ENCODE measurements around the gene ALDOB.
"Not testable (repeated sequence)": the region's sequence is repeated elsewhere in the genome, so short reads cannot be mapped to it uniquely, and the experiment has no call there.

The ALDOB gene

DNA sequence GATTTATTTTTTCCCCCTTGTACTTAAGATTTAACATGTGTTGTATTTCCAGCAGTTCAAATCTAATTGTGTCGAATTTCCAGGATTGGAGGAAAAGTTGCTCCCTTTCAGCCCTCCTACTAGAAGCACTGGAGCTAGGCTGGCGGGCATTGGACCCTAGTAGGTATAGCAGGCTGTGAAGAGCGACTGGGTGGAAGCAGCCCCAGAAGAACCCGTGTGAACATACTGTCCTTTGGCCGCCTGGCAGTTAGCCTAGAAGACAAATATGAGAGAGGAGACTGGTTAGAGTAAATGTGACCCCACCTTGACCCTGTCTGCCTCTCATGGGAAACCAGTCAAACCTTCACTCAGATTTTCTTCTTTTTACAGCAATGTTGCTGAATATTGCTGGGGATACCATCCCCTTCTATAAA is 13.9 kb downstream of the ALDOB start:
- DNase-seq = no peak

DNA sequence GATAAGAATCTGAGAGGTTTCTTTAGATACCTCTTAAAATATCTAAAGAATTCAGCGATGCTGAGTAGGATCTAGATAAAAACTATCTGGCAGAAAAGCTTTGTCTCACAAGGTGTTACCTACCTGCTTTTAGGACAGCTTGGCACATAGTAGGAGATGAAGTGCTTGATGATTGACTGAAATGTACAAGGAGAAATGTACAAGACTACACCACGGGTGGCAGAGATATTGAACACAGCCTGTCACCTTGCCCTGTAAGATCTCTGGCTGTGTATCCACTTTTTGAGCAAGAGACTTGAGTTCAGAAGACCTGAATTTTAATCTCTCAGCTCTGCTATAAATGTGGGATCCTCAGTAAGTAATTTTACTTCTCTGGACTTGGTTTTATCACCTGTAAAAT is 15.7 kb downstream of the ALDOB start:
- DNase-seq = no peak

DNA sequence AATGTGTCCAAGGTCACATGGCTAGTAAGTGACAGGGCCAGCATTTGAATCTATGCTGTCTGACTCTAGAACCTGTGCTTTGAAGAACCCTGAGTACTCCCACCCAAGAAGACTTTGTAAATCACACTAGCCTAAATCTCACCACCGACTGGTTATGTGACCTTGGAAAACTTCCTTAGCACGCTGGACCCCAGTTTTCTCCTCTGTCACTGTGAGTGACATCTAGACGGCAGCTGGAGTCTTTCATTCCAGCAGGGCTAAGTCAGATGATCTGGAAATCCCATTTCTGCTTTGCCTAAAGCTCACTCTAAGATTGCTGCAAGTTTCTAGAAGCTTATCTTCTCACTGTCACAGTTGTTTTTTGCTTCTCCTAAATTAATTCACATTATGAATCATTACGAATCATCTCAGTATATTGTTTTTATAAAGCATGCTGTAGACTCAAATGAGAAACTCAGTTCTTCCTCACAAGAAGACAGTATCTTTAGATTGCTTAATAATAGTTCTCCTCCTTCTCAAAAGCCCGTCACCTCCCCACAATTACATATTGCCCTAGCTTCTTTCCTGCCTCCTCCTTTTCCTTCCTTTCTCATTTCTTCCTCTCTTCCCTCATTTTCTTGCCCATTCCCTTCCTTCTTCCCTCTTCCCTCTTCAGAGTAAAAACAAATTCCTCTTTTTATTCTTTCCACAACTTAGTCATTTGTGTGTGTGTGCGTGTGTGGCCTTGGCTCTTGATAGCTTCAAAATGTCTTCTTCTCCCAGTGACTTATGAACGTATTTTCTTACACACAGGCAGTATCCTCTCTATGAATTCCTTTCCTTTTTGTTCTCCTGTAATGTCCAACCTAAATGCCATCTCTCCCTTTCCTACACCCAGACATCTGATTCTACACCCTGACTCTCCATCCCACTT is 16.8 kb downstream of the ALDOB start:
- DNase-seq = no peak

DNA sequence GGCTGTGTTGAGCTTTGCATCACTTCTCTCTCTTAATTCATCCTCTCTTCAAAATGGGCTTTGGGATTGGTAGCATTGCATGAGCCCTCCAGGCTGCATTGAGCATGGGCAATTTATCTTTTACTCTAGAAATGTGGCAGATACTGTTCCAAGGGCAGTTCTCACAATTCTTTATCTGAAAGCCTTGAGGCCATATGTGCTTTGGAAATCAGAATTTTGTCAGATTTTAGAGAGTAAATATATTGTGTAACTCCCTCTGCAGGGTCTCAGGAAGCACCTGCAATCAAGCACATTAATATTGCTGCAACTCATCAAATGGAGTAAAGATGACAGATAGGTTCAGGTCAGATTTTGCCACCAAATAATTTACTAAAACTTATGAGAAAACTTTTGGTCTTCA is 17.6 kb downstream of the ALDOB start:
- DNase-seq = no peak

DNA sequence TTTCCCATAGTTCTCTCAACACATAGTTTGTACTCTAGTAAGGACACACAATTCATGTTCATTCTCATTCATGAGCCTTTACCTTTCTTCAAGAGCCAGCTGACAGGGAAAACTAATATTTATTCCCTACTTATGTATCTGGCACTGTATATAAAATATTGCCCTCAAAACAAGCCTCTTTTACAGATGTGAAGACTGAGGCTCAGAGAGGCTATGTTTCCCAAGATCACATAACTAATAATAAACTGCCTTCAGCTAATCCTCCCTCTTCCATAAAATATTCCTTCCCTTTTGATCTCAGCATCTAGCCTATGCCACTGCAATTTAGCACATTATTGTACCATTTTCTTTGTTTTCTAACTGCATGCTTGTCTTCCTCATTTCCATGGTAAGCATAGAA is 18.2 kb downstream of the ALDOB start:
- DNase-seq = no peak

DNA sequence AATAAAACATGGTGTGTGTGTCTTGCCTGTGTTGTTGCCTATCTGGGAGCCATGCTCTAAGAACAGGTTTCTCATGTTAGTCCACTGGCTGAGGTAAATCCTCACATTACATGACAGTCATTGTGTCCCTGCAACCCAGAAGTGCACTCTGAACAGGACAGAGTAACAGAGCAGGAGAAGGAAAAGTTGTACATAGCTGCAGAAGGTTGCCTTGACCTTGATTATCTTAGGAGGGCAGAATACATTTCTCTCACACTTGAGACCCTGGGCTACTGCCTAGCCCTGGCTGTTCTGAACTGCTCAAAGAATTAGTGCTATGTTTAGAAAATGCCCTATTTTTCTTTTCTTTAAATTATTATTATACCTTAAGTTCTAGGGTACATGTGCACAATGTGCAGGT is 20.0 kb downstream of the ALDOB start:
- no peak for DNase-seq

DNA sequence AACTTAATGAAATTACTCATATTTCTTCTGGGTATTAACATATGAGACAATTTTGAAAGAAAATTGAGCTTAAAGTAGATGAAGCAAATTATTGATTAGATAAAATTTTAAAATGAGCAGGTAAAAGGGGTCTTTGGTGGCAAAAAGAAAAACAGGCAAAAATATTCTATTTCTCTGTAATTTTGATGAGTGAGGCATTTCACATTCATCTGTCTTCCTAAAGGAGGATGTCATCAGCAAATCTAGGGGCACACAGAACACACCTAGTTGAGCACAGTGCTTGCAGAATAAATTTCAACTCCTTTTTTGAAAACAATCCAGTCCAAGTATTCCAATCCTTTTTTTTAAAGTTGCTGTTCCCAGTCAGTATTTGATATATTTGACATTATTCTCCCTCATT is 20.7 kb downstream of the ALDOB start:
- DNase-seq = no peak

DNA sequence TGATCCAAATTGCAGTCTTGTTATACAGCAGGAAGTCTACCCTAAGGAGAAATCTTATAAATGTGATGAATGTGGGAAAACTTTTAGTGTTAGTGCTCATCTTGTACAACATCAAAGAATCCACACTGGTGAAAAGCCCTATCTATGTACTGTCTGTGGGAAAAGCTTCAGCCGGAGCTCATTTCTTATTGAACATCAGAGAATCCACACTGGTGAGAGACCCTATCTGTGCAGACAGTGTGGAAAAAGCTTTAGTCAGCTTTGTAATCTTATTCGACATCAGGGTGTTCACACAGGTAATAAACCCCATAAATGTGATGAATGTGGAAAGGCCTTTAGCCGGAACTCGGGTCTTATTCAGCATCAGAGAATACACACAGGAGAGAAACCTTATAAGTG is 26.5 kb downstream of the ALDOB start:
- DNase-seq = no peak

DNA sequence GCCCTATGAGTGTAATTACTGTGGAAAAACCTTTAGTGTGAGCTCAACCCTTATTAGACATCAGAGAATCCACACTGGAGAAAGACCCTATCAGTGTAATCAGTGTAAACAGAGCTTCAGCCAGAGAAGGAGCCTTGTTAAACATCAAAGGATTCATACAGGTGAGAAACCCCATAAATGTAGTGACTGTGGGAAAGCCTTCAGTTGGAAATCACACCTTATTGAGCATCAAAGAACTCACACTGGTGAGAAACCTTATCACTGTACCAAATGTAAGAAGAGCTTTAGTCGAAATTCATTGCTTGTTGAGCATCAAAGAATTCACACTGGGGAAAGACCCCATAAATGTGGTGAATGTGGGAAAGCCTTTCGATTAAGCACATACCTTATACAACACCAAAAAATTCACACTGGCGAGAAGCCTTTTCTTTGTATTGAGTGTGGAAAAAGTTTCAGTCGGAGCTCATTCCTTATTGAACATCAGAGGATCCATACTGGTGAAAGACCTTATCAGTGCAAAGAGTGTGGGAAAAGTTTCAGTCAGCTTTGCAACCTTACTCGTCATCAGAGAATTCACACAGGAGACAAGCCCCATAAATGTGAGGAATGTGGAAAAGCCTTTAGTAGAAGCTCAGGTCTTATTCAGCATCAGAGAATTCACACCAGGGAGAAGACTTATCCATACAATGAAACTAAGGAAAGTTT is 27.0 kb downstream of the ALDOB start:
- no peak for DNase-seq

DNA sequence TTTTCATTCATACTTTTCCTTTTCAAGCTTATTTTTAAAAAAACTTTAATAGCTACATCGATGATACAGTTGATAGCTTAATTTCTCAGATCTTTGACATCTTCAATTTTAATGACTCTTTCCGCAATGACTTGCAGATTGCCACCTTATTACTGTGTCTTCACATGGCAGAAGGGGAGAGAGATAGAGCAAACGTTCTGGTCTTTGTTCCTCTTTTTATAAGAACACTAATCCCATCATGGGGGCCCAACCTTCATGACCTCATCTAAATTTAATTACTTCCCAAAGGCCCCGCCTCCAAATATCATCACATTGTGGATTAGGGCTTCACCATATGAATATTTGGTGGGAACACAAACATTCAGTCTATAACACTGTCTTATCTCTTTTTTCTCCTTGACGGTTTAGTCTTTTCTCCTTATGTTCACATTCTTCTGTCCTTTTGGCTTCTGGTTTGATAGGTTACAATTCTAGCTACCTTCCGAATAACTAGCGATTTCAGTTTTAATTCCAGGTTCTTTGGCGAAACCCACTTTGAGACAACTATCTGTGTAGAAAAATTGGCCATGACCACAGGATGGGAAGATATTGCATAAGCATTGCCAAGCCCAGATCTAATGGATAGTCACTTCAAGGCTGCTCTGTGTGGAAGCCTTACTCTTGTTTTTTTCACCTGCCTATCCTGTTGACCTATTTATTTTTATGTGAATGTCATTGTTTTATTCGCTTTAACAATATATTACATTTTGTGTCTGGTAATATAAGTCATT is 31.9 kb downstream of the ALDOB start:
- DNase-seq = no peak

DNA sequence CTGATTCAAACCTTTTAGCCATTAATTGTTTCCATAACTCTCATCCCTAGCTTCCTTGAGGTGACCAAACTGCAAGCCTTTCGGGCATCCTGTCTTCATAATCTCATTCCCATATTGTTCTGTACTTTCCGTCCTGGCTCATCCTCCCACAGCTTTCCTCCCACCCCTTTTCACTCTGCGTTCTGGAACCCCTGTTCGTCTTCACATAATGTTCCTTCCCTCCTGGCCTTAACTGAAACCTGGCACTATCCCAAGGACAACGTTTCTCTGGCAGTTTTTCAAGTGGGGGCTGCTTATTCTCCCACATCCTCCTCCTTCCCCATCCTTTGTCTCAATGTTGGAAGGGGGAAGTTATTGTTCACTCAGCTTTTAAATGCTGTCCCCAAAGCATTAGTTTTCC is 35.5 kb downstream of the ALDOB start:
- DNase-seq = peak in 1 of 14 donors; percentile 1

DNA sequence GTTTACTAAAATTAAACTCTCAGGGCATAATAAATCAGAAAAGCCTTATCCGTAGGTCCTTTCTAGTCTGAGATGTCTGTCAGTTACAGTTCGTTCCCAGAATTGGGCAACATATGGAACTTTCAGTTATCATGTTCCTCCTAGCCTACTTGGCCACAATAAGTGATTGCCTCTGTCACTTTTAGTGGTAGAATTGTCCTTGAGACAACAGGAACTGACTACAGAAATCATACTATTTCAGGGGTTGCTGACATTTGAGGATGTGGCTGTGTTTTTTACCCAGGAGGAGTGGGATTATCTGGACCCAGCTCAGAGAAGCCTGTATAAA is 36.0 kb downstream of the ALDOB start:
- DNase-seq = no peak

DNA sequence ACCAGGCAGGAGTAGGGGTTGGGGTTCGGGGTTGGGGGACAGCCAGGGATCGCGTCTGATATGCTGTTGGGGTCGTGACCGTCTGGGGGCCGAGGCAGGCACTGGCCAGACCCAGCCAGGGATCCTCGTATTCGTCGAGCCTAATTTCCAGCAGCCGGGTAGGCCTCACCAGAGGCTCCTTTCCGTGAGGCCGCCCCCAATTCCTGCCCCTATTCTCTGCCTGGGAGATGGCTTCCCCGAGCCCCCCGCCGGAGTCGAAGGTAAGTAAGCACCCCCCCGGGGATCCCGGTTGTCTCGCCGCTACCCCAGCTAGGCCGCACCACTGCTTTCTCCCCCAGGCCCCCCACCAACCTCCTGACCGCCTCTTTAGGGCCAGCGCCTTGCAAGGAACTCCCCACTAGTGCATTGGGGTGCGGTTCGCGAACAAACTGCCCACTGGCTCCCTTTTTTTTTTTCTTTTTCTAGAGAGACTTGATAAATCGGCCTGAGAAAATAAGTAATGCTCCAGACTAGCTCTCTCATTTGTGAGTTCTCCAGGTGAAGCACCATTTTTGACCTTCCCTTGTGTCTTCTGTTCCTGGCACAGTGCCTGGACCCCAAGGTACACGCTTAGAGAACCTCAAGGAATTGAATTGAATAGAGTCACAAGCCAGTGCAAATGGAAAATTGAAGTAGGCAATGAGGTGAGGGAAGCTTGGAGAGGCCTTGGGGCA is 36.5 kb downstream of the ALDOB start:
- DNase-seq = peak in 1 of 14 donors; percentile 34

DNA sequence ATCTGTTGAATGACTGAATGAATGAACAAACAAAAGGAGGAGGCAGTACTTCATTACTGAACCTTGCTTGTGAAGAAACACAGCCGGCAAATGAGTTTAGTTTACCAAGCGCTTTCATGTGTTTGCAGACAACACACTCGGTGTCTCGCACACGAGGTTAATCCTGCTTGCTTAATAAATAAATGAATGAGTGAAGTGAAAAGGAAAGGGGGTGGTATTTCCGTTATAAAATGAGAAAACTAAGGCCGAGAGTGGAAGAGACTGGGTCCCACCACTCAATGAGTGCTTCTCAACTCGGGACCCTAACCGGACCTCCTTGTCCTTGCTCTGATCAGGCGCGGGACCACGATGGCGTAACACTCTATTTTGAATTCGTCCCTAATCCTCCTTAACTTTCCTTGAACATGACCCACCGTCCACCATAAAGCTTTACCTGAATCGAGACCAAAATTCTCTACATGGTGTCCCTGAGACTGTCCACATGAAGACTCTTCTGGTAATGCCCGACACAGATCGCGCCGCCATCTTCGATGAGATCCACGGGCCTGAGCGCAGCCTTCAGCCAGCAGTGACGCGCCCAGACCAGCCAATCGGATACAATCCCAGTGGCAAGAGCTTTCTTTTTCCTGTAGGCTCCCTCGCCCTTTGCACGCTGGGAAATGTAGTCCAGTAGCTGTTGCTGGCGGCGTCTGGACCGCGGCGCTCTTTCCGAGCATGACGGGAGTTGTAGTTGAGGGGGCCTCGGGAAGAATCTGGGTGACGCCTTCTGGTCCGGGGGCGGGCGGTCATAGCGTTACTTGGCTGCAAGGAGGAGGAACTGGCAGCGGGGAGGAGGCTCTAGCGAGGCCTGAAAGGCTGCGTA is 37.3 kb downstream of the ALDOB start, which contains the start of the genes MRPL50 and ZNF189:
MRPL50 (minus strand) TSS at position 551 of the 862 bp plus-strand sequence; CDS start at position 525, 26 bp downstream.
ZNF189 (plus strand) TSS at position 784 of the 862 bp plus-strand sequence. CDS start 306 bp downstream, outside the sequence.
- peak; percentile 72 to 99 (median 96) for DNase-seq

DNA sequence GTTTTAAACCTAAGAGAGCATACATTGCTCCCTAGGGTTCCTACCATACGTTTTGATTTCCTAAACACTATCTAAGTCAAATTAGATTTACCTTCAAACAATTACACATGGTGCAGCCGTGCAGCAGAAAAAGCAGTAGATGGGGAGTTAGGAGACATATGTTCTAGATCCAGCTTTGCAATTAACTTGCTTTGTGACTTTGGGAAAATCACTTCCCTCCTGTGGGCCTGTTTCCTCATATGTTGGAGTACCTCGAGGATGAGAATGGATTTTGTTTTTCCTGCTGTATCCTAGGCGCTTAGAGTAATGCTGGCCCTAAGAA is 37.9 kb downstream of the ALDOB start:
- no peak for DNase-seq

DNA sequence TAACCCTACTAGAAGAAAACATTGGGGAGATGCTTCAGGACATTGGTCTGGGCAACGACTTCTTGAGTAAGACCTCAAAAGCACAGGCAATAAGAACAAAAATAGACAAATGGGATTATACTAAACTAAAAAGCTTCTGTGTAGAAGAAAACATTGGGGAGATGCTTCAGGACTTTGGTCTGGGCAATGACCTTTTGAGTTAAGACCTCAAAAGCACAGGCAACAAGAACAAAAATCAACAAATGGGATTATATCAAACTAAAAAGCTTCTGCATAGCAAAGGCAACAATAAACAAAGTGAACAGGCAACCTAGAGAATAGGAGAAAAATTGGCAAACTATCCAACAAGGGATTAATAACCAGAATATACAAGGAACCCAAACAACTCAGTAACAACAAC is 40.9 kb downstream of the ALDOB start:
- no peak for DNase-seq

DNA sequence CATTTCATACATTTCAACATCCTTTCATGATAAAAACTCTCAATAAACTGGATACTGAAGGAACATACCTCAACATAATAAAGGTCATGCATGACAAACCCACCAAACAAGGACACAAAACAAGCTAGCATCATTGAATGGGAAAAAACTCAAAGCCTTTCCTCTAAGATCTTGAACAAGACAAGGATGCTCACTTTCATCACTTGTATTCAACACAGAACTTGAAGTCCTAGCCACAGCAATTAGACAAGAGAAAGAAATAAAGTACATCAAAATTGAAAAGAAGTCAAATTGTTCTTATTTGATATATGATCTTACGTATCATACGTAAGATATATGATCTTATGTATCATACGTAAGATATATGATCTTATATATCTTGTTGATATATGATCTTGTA is 42.4 kb downstream of the ALDOB start:
- DNase-seq = no peak

DNA sequence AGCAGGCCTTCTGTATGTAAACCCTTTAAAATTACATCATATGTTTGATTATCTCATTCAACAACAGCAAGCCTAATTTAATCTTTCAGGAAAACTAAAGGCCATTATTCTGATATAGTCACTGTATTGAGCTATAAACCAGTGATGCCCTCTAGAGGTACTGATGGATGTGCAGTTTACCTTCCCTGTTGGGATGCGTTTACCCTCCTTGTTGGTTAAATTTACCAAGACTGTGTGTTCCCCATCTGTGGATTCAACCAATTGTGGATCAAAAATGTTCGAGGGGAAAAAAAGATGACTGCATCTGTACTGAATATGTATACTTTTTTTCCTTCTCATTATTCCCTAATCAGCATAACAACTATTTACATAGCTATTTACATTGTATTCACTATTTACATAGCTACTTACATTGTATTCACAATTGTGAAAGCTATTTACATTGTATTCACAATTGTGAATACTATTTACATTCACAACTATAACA is 47.0 kb downstream of the ALDOB start:
- no peak for DNase-seq

DNA sequence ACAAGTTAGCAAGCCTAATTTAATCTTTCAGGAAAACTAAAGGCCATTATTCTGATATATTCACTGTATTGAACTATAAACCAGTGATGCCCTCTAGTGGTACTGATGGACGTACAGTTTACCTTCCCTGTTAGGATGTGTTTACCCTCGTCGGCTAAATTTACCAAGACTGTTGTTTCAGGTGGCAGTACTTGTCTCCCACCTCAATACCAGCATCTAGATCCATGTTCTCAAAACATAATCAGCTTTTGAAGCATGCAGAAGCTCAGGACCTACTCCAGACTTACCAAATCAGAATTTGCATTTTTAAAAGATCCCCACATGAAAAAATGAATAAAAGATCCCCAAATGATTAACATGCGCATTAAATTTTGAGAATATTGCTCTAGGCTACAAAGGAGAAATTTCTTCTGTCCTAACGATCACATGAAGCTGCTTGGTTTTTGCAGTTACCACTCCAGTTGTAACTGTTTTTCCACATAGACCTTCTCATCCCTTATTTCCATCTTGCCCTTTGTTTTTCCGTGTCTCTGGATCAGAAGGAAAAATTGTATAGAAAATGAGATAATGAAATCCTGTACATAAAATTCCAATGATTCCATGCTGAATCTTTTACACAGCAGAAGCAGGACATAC is 47.6 kb downstream of the ALDOB start:
- DNase-seq = peak in 1 of 14 donors; percentile 20

DNA sequence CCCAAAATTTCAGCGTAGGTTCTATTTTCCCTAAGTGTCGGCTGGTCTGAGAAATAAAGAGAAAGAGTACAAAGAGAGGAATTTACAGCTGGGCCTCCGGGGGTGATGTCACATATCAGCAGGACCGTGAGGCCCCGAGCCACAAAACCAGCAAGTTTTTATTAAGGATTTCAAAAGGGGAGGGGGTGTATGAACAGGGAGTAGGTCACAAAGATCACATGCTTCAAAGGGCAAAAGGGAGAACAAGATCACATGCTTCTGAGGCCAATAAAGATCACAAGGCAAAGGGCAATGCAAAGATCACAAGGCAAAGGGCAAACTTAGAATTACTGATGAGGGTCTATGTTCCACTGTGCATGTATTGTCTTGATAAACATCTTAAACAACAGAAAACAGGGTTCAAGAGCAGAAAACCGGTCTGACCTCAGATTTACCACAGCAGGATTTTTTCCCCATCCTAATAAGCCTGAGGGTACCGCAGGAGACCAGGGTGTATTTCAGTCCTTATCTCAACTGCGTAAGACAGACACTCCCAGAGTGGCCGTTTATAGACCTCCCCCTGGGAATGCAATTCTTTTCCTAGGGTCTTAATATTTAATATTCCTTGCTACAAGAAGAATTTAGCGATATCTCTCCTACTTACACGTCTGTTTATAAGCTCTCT is 50.6 kb downstream of the ALDOB start, which contains the start of gene BAAT:
BAAT (minus strand) TSS at position 134 of the 664 bp plus-strand sequence. CDS start 13,602 bp downstream, outside the sequence.
- not testable (repeated sequence) for DNase-seq

Data from C1 segment of cervical spinal cord (tissue), 14 donors.